CD4-positive, alpha-beta T cell treated with Interleukin-12 subunit alpha and Interleukin-12 subunit beta, for 1 hour (primary cell): ENCODE data around the gene PCDHB10.
A peak's percentile ranks its signal among the peaks of the same experiment; 100 is the strongest.
"Not testable (repeated sequence)": the region's sequence is repeated elsewhere in the genome, so short reads cannot be mapped to it uniquely, and the experiment has no call there.

Experiments used
- DNase-seq: peaks from one replicate; pipeline ENCODE4 v3.0.0-alpha.2; 2020

Gene PCDHB10

DNA sequence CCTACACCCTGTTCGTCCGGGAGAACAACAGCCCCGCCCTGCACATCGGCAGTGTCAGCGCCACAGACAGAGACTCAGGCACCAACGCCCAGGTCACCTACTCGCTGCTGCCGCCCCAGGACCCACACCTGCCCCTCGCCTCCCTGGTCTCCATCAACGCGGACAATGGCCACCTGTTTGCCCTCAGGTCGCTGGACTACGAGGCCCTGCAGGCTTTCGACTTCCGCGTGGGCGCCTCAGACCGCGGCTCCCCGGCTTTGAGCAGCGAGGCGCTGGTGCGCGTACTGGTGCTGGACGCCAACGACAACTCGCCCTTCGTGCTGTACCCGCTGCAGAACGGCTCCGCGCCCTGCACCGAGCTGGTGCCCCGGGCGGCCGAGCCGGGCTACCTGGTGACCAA lies 3.5 kb upstream of the PCDHB10 start:
- DNase-seq: not testable (repeated sequence)

DNA sequence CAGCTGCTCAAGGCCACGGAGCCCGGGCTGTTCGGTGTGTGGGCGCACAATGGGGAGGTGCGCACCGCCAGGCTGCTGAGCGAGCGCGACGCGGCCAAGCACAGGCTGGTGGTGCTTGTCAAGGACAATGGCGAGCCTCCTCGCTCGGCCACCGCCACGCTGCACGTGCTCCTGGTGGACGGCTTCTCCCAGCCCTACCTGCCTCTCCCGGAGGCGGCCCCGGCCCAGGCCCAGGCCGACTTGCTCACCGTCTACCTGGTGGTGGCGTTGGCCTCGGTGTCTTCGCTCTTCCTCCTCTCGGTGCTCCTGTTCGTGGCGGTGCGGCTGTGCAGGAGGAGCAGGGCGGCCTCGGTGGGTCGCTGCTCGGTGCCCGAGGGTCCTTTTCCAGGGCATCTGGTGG lies 3.0 kb upstream of the PCDHB10 start:
- not testable (repeated sequence) for DNase-seq

DNA sequence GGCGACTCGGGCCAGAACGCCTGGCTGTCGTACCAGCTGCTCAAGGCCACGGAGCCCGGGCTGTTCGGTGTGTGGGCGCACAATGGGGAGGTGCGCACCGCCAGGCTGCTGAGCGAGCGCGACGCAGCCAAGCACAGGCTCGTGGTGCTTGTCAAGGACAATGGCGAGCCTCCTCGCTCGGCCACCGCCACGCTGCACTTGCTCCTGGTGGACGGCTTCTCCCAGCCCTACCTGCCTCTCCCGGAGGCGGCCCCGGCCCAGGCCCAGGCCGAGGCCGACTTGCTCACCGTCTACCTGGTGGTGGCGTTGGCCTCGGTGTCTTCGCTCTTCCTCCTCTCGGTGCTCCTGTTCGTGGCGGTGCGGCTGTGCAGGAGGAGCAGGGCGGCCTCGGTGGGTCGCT lies 2.2 kb downstream of the PCDHB10 start:
- DNase-seq: not testable (repeated sequence)

DNA sequence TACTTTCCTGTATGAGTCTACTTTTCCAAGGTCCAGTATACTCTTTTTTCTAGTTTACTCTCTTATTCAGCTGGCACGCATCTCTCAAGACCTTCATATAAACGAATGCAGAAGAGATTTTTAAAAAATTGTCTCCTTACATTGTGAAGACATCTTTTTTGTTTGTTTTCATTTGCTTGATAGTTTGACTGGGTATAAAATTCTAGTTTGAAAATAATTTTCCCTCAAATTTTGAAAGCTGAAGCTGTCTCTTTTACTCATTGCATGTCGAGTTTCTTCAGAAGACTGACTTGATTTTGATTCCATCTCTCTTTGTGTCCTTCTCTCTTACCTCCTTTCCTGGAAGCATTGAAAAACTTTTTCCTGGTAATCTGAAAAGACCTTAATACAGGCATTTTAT lies 4.2 kb downstream of the PCDHB10 start:
- no peak for DNase-seq

DNA sequence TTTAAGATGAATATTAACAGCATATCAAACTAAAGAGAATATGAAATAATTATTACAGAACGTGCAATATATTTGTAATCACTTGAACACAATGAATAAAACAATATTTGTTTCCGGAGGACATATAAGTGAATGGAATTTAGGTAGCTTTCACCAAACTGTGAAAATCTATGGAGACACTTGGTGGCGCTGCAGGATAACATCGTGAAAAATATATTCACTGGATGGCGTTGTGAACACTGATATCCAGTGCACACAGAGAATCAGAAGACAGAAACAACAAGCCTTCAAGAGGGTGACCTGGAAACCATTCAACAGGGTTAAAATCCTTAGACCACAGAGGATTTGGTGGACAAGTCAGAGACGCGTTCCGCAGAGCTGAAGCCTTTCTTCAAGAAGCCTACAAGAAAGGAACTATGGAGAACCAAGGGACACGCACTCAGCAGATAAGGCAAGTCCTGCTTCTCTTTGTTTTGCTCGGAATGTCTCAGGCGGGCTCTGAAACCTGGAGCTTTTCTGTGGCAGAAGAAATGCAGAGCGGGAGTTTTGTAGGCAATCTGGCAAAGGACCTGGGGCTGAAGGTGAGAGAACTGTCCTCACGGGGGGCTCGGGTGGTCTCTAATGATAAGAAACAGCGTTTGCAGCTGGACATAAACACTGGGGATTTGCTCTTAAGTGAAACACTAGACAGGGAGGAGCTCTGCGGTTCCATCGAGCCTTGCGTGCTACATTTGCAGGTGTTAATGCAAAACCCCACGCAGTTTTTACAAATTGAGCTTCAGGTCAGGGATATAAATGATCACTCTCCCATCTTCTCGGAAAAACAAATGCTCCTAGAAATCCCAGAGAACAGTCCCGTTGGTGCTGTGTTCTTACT lies 7.4 kb downstream of the PCDHB10 start, which contains the start of gene PCDHB11:
Gene PCDHB11, plus strand, starts transcription at position 269 of the 877 bp plus-strand sequence. Its CDS starts 148 bp downstream, at position 417.
- no peak for DNase-seq

DNA sequence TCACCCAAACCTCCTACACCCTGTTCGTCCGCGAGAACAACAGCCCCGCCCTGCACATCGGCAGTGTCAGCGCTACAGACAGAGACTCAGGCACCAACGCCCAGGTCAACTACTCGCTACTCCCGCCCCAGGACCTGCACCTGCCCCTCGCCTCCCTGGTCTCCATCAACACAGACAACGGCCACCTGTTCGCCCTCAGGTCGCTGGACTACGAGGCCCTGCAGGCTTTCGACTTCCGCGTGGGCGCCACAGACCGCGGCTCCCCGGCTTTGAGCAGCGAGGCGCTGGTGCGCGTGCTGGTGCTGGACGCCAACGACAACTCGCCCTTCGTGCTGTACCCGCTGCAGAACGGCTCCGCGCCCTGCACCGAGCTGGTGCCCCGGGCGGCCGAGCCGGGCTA lies 9.0 kb downstream of the PCDHB10 start:
- DNase-seq: not testable (repeated sequence)

DNA sequence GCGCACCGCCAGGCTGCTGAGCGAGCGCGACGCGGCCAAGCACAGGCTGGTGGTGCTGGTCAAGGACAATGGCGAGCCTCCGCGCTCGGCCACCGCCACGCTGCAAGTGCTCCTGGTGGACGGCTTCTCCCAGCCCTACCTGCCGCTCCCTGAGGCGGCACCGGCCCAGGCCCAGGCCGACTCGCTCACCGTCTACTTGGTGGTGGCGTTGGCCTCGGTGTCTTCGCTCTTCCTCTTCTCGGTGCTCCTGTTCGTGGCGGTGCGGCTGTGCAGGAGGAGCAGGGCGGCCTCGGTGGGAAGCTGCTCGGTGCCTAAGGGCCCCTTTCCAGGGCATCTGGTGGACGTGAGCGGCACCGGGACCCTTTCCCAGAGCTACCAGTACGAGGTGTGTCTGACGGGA lies 9.5 kb downstream of the PCDHB10 start:
- not testable (repeated sequence) for DNase-seq

DNA sequence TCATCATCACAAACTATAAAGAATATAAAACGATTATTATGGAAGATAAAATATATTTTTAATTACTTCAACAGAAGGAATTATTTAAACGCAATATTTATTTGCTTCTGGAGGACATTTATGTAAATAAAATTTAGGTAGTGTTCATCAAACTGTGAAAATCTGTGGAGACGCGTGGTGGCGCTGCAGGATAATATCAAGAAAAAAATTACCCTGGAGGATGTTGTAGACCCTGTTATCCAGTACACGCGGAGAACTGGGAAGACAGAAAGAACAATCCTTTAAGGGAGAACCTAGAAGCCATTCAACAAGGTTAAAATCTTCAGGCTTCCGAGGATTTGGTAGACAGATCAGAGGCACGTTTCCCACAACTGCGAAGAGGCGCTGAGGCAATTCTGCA lies 16.3 kb downstream of the PCDHB10 start, which contains the start of gene PCDHB12:
Gene PCDHB12, plus strand, starts transcription at position 242 of the 400 bp plus-strand sequence. CDS start 189 bp downstream, outside the sequence.
- DNase-seq: no peak

DNA sequence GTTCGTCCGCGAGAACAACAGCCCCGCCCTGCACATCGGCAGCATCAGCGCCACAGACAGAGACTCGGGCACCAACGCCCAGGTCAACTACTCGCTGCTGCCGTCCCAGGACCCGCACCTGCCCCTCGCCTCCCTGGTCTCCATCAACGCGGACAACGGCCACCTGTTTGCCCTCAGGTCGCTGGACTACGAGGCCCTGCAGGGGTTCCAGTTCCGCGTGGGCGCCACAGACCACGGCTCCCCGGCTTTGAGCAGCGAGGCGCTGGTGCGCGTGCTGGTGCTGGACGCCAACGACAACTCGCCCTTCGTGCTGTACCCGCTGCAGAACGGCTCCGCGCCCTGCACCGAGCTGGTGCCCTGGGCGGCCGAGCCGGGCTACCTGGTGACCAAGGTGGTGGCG lies 18.1 kb downstream of the PCDHB10 start:
- DNase-seq: not testable (repeated sequence)

DNA sequence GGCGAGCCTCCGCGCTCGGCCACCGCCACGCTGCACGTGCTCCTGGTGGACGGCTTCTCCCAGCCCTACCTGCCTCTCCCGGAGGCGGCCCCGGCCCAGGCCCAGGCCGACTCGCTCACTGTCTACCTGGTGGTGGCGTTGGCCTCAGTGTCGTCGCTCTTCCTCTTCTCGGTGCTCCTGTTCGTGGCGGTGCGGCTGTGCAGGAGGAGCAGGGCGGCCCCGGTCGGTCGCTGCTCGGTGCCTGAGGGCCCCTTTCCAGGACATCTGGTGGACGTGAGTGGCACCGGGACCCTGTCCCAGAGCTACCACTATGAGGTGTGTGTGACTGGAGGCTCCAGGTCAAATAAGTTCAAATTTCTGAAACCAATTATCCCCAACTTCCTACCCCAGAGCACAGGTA lies 18.7 kb downstream of the PCDHB10 start:
- not testable (repeated sequence) for DNase-seq

DNA sequence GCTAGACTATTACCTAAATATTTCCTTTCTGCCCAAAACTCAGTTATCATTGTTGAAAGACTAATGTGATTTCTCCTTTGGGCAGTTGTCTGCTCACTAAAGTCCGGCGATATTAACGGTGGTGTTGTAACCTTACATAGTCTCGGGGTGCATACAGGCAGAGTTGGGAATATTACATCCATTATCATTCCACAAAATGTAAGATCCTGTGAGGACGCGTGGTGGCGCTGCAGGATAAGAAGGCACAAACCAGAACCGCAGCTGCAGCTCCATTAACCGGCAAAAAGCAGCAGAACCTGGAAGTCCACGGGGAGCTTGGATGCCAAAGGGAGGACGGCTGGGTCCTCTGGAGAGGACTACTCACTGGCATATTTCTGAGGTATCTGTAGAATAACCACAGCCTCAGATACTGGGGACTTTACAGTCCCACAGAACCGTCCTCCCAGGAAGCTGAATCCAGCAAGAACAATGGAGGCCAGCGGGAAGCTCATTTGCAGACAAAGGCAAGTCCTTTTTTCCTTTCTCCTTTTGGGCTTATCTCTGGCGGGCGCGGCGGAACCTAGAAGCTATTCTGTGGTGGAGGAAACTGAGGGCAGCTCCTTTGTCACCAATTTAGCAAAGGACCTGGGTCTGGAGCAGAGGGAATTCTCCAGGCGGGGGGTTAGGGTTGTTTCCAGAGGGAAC lies 21.6 kb downstream of the PCDHB10 start, which contains the start of gene PCDHB13:
Gene PCDHB13, plus strand, starts transcription at position 264 of the 684 bp plus-strand sequence. Its CDS starts 205 bp downstream, at position 469.
- DNase-seq: peak; percentile 12

DNA sequence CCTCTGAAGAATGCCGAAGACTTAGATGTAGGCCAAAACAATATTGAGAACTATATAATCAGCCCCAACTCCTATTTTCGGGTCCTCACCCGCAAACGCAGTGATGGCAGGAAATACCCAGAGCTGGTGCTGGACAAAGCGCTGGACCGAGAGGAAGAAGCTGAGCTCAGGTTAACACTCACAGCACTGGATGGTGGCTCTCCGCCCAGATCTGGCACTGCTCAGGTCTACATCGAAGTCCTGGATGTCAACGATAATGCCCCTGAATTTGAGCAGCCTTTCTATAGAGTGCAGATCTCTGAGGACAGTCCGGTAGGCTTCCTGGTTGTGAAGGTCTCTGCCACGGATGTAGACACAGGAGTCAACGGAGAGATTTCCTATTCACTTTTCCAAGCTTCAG lies 22.4 kb downstream of the PCDHB10 start:
- not testable (repeated sequence) for DNase-seq

DNA sequence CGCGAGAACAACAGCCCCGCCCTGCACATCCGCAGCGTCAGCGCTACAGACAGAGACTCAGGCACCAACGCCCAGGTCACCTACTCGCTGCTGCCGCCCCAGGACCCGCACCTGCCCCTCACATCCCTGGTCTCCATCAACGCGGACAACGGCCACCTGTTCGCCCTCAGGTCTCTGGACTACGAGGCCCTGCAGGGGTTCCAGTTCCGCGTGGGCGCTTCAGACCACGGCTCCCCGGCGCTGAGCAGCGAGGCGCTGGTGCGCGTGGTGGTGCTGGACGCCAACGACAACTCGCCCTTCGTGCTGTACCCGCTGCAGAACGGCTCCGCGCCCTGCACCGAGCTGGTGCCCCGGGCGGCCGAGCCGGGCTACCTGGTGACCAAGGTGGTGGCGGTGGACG lies 23.4 kb downstream of the PCDHB10 start:
- DNase-seq: not testable (repeated sequence)

DNA sequence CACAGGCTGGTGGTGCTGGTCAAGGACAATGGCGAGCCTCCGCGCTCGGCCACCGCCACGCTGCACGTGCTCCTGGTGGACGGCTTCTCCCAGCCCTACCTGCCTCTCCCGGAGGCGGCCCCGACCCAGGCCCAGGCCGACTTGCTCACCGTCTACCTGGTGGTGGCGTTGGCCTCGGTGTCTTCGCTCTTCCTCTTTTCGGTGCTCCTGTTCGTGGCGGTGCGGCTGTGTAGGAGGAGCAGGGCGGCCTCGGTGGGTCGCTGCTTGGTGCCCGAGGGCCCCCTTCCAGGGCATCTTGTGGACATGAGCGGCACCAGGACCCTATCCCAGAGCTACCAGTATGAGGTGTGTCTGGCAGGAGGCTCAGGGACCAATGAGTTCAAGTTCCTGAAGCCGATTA lies 23.9 kb downstream of the PCDHB10 start:
- DNase-seq: not testable (repeated sequence)

DNA sequence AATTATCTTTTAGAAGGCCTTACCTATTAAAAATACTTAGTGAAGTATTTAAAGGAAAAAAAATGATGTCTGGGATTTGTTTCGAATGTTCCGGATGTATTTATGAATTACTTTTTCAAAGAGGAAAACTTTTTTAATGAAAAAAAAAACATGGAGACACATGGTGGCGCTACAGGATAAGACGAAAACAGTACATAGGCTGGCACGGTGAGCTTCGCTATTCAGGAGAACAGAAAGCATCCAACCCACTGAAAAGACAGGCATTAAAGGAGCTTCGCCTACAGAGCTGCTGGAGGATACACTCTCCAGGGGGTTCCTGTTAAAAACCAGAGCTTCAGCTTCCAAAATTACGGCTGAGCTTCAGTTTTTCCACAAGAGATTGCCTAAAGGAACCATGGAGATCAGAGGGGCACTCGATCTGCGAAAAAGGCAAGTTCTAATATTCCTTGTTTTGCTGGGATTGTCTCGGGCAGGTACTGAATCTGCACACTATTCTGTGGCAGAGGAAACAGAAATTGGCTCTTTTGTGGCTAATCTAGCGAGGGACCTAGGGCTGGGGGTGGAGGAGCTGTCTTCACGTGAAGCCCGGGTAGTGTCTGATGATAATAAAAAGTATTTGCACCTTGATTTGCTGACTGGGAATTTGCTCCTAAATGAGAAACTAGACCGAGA lies 31.1 kb downstream of the PCDHB10 start, which contains the start of gene PCDHB14:
Gene PCDHB14, plus strand, starts transcription at position 232 of the 672 bp plus-strand sequence. Its CDS starts 163 bp downstream, at position 395.
- DNase-seq: peak; percentile 2

DNA sequence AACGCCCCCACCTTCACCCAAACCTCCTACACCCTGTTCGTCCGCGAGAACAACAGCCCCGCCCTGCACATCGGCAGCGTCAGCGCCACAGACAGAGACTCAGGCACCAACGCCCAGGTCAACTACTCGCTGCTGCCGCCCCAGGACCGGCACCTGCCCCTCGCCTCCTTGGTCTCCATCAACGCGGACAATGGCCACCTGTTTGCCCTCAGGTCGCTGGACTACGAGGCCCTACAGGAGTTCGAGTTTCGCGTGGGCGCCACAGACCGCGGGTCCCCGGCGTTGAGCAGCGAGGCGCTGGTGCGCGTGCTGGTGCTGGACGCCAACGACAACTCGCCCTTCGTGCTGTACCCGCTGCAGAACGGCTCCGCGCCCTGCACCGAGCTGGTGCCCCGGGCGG lies 32.7 kb downstream of the PCDHB10 start:
- DNase-seq: not testable (repeated sequence)

DNA sequence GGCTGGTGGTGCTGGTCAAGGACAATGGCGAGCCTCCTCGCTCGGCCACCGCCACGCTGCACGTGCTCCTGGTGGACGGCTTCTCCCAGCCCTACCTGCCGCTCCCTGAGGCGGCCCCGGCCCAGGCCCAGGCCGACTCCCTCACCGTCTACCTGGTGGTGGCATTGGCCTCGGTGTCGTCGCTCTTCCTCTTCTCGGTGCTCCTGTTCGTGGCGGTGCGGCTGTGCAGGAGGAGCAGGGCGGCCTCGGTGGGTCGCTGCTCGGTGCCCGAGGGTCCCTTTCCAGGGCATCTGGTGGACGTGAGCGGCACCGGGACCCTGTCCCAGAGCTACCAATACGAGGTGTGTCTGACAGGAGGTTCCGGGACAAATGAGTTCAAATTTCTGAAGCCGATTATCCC lies 33.3 kb downstream of the PCDHB10 start:
- DNase-seq: not testable (repeated sequence)

DNA sequence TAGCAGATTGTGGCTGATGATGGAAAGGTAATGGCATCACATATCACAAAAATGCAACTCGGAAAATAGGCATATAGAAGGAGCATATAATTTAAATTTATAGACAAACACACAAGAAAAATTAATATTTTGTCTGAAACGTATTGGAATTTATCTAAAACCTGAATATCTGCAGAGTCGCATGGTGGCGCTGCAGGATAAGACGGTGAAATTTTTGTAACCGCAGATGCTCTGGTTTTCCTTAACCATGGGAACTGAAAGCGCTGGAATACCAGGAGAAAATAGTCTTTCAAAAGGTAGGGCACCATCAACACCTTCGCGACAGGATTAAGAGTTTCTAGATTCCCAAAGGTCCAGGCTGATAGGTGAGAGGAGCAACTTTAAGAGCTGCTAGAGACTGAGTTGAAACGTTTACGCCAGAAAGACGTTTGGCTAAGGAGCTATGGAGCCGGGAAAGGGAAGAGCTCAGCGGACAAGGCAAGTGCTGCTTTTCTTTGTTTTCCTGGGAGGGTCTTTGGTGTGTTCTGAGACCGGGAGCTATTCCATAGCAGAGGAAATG lies 42.0 kb downstream of the PCDHB10 start:
- no peak for DNase-seq

DNA sequence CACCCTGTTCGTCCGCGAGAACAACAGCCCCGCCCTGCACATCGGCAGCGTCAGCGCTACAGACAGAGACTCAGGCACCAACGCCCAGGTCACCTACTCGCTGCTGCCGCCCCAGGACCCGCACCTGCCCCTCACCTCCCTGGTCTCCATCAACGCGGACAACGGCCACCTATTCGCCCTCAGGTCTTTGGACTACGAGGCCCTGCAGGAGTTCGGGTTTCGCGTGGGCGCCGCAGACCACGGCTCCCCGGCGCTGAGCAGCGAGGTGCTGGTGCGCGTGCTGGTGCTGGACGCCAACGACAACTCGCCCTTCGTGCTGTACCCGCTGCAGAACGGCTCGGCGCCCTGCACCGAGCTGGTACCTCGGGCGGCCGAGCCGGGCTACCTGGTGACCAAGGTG lies 43.8 kb downstream of the PCDHB10 start:
- not testable (repeated sequence) for DNase-seq

DNA sequence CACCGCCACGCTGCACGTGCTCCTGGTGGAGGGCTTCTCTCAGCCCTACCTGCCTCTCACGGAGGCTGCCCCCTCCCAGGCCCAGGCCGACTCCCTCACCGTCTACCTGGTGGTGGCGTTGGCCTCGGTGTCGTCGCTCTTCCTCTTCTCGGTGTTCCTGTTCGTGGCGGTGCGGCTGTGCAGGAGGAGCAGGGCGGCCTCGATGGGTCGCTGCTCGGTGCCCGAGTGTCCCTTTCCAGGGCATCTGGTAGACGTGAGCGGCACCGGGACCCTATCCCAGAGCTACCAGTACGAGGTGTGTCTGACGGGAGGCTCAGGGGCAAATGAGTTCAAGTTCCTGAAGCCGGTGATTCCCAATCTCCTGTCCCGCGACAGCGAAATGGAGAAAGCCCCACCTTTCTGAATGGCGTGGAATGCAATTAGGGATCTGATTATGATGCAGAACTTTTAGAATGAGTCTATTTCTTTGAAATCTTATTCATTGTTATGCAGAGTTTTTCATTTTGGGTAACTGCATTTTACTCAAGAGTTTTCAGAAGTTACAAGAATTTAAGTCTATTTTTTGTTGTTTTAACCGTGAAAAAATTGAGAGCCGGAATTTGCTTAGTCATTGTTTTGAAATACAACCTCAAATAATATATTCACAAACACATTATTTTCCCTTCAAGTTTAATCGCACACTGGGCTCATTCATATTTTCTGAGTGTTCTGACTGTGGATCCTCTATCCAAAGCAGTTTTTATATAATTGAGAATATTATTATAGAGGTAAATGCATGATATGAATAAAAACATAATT lies 44.6 kb downstream of the PCDHB10 start:
- DNase-seq: no peak

DNA sequence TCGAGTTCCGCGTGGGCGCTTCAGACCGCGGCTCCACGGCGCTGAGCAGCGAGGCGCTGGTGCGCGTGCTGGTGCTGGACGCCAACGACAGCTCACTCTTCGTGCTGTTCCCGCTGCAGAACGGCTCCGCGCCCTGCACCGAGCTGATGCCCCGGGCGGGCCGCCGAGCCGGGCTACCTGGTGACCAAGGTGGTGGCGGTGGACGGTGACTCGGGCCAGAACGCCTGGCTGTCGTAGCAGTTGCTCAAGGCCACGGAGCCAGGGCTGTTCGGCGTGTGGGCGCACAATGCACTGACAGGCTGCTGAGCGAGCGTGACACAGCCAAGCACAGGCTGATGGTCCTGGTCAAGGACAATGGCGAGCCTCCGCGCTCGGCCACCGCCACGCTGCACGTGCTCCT lies 49.3 kb downstream of the PCDHB10 start:
- no peak for DNase-seq
